Right cardiac atrium (tissue), 5 donors: ENCODE measurements around the gene XXYLT1. TPM values are rescaled to one million over a fixed set of nuclear protein-coding genes. Genes with fewer than 3 reads are reported as not detected.

Experiments
- ATAC-seq, 2 donors: fragments of 200-7000 bp; cut with Tn5 transposase; one replicate each; pipeline versions ENCODE4 v1.8.0 to v1.9.1; 2020; ENCODE audit warnings: moderate library complexity in 2 of 2, mild to moderate bottlenecking in 1 of 2
- DNase-seq, 3 donors: peaks; one replicate each; pipeline ENCODE4 v3.0.0-alpha.2; 2020
- H3K27ac ChIP-seq: one replicate; pipeline ENCODE4 v1.5.1; 2013; ENCODE audit warnings: mild to moderate bottlenecking, low read length, control low read depth, moderate library complexity
- H3K27me3 ChIP-seq: one replicate; pipeline ENCODE4 v1.6.1; 2013; ENCODE audit not compliant: control insufficient read depth, insufficient read depth
- H3K4me1 ChIP-seq: one replicate; pipeline ENCODE4 v1.6.1; 2013; ENCODE audit warnings: low read length; ENCODE audit not compliant: control insufficient read depth, insufficient read depth
- H3K4me3 ChIP-seq: one replicate; pipeline ENCODE4 v1.5.1; 2013; ENCODE audit warnings: low read length, control low read depth
- H3K9me3 ChIP-seq: one replicate; pipeline ENCODE4 v1.6.1; 2013; ENCODE audit warnings: low read length; ENCODE audit not compliant: control insufficient read depth
- WGBS: extraction: QIAGEN DNeasy Blood & Tissue Kit; methylation state at CpG from one replicate; pipeline ENCODE4 v1.1.7; 2013; 5-methylcytosine and 5-hydroxymethylcytosine counted together
- intact Hi-C, 4 donors: fragments of 100-400 bp; cut with DNase I; formaldehyde crosslinking; loops; one replicate each; pipeline versions ENCODE4 v1.11.0 to v1.14.0; 2022 to 2023
- polyA plus RNA-seq: library from polyadenylated mRNA; stranded (reverse); fragments of 200-250 nt; gene quantifications from one replicate; pipeline ENCODE4 v1.2.3, GENCODE V29; 2013
- total RNA-seq, 4 donors: library from RNA; stranded (reverse); fragmentation: NEBNext Ultra II Directional; extraction: Animal tissue kit (Norgen Biotek cat#: 25700); gene quantifications; one replicate each; pipeline ENCODE4 v1.2.1, GENCODE V29; 2021
- donor health status: healthy with polysubstance abuse.
- donor health status: DM: no; HTN: yes; CAD: no.
- donor health status: DM: no; HTN: no; CAD: no.
- donor health status: DM: no; HTN: yes; CAD: no; lungs with severe emphysema.
- donor health status: DM: yes; HTN: yes; CAD: no.

The XXYLT1 gene
- total and polyA plus RNA-seq, 5 donors, result 3.3 to 6.2 (median 4.3) TPM

GRCh38 chr3:195267096-195267495, 3.9 kb downstream of the XXYLT1 start:
- Histone ChIP-seq H3K9me3 (no peaks in the 10 kb centered on the region), H3K4me3 (no peak overlapping the region), H3K27me3 (no peaks in the 10 kb centered on the region), H3K4me1 (peaks cover 5% of the 10 kb centered on the region), H3K27ac (no peak overlapping the region)
- ATAC-seq (no peak), DNase-seq (peak in 1 of 3 donors; percentile 20)
- intact Hi-C loops, result loop anchor here in 1 of 4 donors (10.0 kb wide), 1 partner anchor 262 kb away; no protein-coding TSS in a partner anchor
- WGBS, result 81% methylated on average over 3 of the region's 3 CpGs

- 84% methylated on average over 5 of the region's 5 CpGs for WGBS
- Histone ChIP-seq H3K4me3 (no peak overlapping the region), H3K27ac (no peak overlapping the region), H3K4me1 (peaks cover 5% of the 10 kb centered on the region), H3K27me3 (no peaks in the 10 kb centered on the region), H3K9me3 (no peaks in the 10 kb centered on the region)
- ATAC-seq, result no peak
- peak in 1 of 3 donors; percentile 6 for DNase-seq
- intact Hi-C loops, result loop anchor here in 1 of 4 donors (10.0 kb wide), 1 partner anchor 262 kb away; no protein-coding TSS in a partner anchor
Measured at GRCh38 chr3:195266428-195266827, 4.5 kb downstream of the XXYLT1 start.

- peaks cover 5% of the 10 kb centered on the region for H3K4me1 ChIP-seq
- no peaks in the 10 kb centered on the region for H3K27me3 ChIP-seq
- no peak overlapping the region for H3K4me3 ChIP-seq
- no peak overlapping the region for H3K27ac ChIP-seq
- intact Hi-C loops, result loop anchor here in 1 of 4 donors (10.0 kb wide), 1 partner anchor 261 kb away; no protein-coding TSS in a partner anchor
- WGBS, result 95% methylated on average over 13 of the region's 13 CpGs
- DNase-seq, result peak in 1 of 3 donors; percentile 9
- ATAC-seq, result no peak
- no peaks in the 10 kb centered on the region for H3K9me3 ChIP-seq
Measured at GRCh38 chr3:195265363-195265976, 5.5 kb downstream of the XXYLT1 start.

GRCh38 chr3:195263925-195264600, 6.9 kb downstream of the XXYLT1 start:
- intact Hi-C loops, result loop anchor here in 1 of 4 donors (5.0 to 10.0 kb wide), 2 partner anchors 259 to 577 kb away; partner anchors contain the start of gene FAM43A
- 90% methylated on average over 10 of the region's 10 CpGs for WGBS
- no peak overlapping the region for H3K27ac ChIP-seq
- H3K4me1 ChIP-seq, result no peaks in the 10 kb centered on the region
- H3K4me3 ChIP-seq, result no peak overlapping the region
- no peaks in the 10 kb centered on the region for H3K27me3 ChIP-seq
- H3K9me3 ChIP-seq, result no peaks in the 10 kb centered on the region
- DNase-seq, result peak in 1 of 3 donors; percentile 18
- ATAC-seq, result no peak

- 68% methylated on average over 11 of the region's 11 CpGs for WGBS
- Histone ChIP-seq H3K27me3 (no peaks in the 10 kb centered on the region), H3K9me3 (no peaks in the 10 kb centered on the region), H3K4me1 (no peaks in the 10 kb centered on the region), H3K4me3 (no peak overlapping the region), H3K27ac (no peak overlapping the region)
- intact Hi-C loops, result loop anchor here in 1 of 4 donors (5.0 to 10.0 kb wide), 2 partner anchors 259 to 576 kb away; partner anchors contain the start of gene FAM43A
- ATAC-seq, result no peak
- DNase-seq, result peak in 1 of 3 donors; percentile 28
Measured at GRCh38 chr3:195263193-195263924, 7.6 kb downstream of the XXYLT1 start.

GRCh38 chr3:195261925-195262324, 9.0 kb downstream of the XXYLT1 start:
- DNase-seq (no peak), ATAC-seq (no peak)
- intact Hi-C loops, result loop anchor here in 2 of 4 donors (2.0 to 10.0 kb wide), 3 partner anchors 257 to 579 kb away; partner anchors contain the start of gene FAM43A (in 1 of the 2)
- H3K27ac ChIP-seq, result no peak overlapping the region
- no peak overlapping the region for H3K4me3 ChIP-seq
- H3K9me3 ChIP-seq, result no peaks in the 10 kb centered on the region
- H3K27me3 ChIP-seq, result no peaks in the 10 kb centered on the region
- no peaks in the 10 kb centered on the region for H3K4me1 ChIP-seq
- WGBS, result 97% methylated on average over 2 of the region's 2 CpGs

- Histone ChIP-seq H3K27ac (peak overlapping the region; percentile 33), H3K9me3 (no peaks in the 10 kb centered on the region), H3K4me3 (peak overlapping the region; percentile 66), H3K4me1 (no peaks in the 10 kb centered on the region), H3K27me3 (no peaks in the 10 kb centered on the region)
- DNase-seq, result peak; percentile 50 to 78 (median 70)
- peak; percentile 7 to 40 for ATAC-seq
- 8% methylated on average over 41 of the region's 41 CpGs for WGBS
- intact Hi-C loops, result loop anchor here in 2 of 4 donors (2.0 to 10.0 kb wide), 3 partner anchors 256 to 578 kb away; partner anchors contain the start of gene FAM43A (in 1 of the 2)
Measured at GRCh38 chr3:195260280-195260905, 10.6 kb downstream of the XXYLT1 start.

GRCh38 chr3:195259475-195260279, 11.3 kb downstream of the XXYLT1 start:
- DNase-seq, result peak; percentile 93 to 97 (median 95)
- no peaks in the 10 kb centered on the region for H3K9me3 ChIP-seq
- whole genome bisulfite sequencing, result 3% methylated on average over 82 of the region's 82 CpGs
- peak; percentile 86 to 88 for ATAC-seq
- H3K27me3 ChIP-seq, result no peaks in the 10 kb centered on the region
- H3K4me3 ChIP-seq, result peak overlapping the region; percentile 66
- intact Hi-C loops, result loop anchor here (2.0 to 10.0 kb wide), 9 partner anchors 105 to 577 kb away; partner anchors contain the start of gene FAM43A (in 2 of the 4)
- H3K4me1 ChIP-seq, result no peaks in the 10 kb centered on the region
- H3K27ac ChIP-seq, result peak overlapping the region; percentile 77

- peak overlapping the region; percentile 66 for H3K4me3 ChIP-seq
- intact Hi-C loops, result loop anchor here in 3 of 4 donors (2.0 to 10.0 kb wide), 7 partner anchors 104 to 577 kb away; partner anchors contain the start of gene FAM43A (in 1 of the 3)
- H3K27ac ChIP-seq, result peak overlapping the region; percentile 77
- DNase-seq (no peak), ATAC-seq (no peak)
- no peaks in the 10 kb centered on the region for H3K4me1 ChIP-seq
- 43% methylated on average over 7 of the region's 7 CpGs for WGBS
- no peaks in the 10 kb centered on the region for H3K27me3 ChIP-seq
- H3K9me3 ChIP-seq, result no peaks in the 10 kb centered on the region
Measured at GRCh38 chr3:195259154-195259474, 11.8 kb downstream of the XXYLT1 start.
